Tibial nerve (tissue), 4 donors: ENCODE data around the gene TESK1. TPM values are rescaled to one million over a fixed set of nuclear protein-coding genes. Genes with fewer than 3 reads are reported as not detected.
A peak's percentile ranks its signal among the peaks of the same experiment; 100 is the strongest.

Experiments used
- DNase-seq, 2 donors: peaks; one replicate each; pipeline ENCODE4 v3.0.0-alpha.2; 2019; ENCODE audit warnings: low spot score in 2 of 2
- H3K27ac ChIP-seq, 4 donors: fragments of 200-600 bp; sonication (generic) in 3 of 4; one replicate each; pipeline ENCODE4 v1.5.1; 2017 to 2019; ENCODE audit warnings: mild to moderate bottlenecking in 1 of 4
- H3K27me3 ChIP-seq, 2 donors: fragments of 200-600 bp; sonication (generic) in 1 of 2; one replicate each; pipeline versions ENCODE4 v1.5.1 to v1.6.0; 2017 to 2019
- H3K36me3 ChIP-seq, 3 donors: fragments of 200-600 bp; sonication (generic); one replicate each; pipeline ENCODE4 v1.5.1; 2018 to 2019
- H3K4me1 ChIP-seq, 4 donors: fragments of 200-600 bp; sonication (generic) in 3 of 4; one replicate each; pipeline ENCODE4 v1.5.1; 2017 to 2019
- H3K4me3 ChIP-seq, 4 donors: fragments of 200-600 bp; sonication (generic) in 3 of 4; one replicate each; pipeline ENCODE4 v1.5.1; 2017 to 2019; ENCODE audit warnings: mild to moderate bottlenecking in 1 of 4, moderate library complexity in 1 of 4
- H3K9me3 ChIP-seq, 4 donors: fragments of 200-600 bp; sonication (generic) in 3 of 4; one replicate each; pipeline ENCODE4 v1.5.1; 2017 to 2019
- EP300 ChIP-seq, 2 donors: sonication (generic); formaldehyde crosslinking; IDR thresholded peaks; one replicate each; pipeline ENCODE4 v1.6.1; 2017; ENCODE audit warnings: antibody characterized with exemption in 2 of 2, mild to moderate bottlenecking in 1 of 2
- POLR2A ChIP-seq, 2 donors: fragments of 450-650 bp; IDR thresholded peaks; one replicate each; pipeline ENCODE4 v1.6.1; 2017; ENCODE audit warnings: antibody characterized with exemption in 2 of 2, mild to moderate bottlenecking in 2 of 2, moderate library complexity in 2 of 2
- WGBS, 2 donors: methylation state at CpG; one replicate each; pipeline ENCODE4 v1.1.5; 2018; 5-methylcytosine and 5-hydroxymethylcytosine counted together
- total RNA-seq, 4 donors: library from RNA; depleted of rRNA; stranded (reverse); fragments of >200 nt; gene quantifications; one replicate each; pipeline ENCODE4 v1.1.0, GENCODE V29; 2016
- TF ChIP-seq, protein P1 (sequence below), 5 experiments: fragments of 200-600 bp in 3 of 5; fragments of 450-650 bp in 2 of 5; sonication (generic) in 3 of 5; IDR thresholded peaks; one replicate each; pipeline ENCODE4 v1.5.1; 2016 to 2019; ENCODE audit warnings: antibody characterized with exemption in 5 of 5, mild to moderate bottlenecking in 3 of 5, moderate library complexity in 2 of 5

Gene TESK1
- total RNA-seq, 4 donors from 2014 or later: 29.3 to 40.0 (median 35.6) TPM

- Histone ChIP-seq H3K27ac (peak overlapping the region in 1 of 4 donors; percentile 97), H3K4me1 (peaks cover 0 to 36% (median 22%) of the 10 kb centered on the region in 4 donors), H3K9me3 (no peaks in the 10 kb centered on the region), H3K27me3 (no peaks in the 10 kb centered on the region), H3K4me3 (peak overlapping the region in 1 of 4 donors; percentile 82), H3K36me3 (peaks cover 0 to 39% (median 6%) of the 10 kb centered on the region in 3 donors)
- DNase-seq: no peak
- TF ChIP-seq POLR2A (IDR thresholded peaks at IDR 0.05): no peak
- TF ChIP-seq, protein P1, sequence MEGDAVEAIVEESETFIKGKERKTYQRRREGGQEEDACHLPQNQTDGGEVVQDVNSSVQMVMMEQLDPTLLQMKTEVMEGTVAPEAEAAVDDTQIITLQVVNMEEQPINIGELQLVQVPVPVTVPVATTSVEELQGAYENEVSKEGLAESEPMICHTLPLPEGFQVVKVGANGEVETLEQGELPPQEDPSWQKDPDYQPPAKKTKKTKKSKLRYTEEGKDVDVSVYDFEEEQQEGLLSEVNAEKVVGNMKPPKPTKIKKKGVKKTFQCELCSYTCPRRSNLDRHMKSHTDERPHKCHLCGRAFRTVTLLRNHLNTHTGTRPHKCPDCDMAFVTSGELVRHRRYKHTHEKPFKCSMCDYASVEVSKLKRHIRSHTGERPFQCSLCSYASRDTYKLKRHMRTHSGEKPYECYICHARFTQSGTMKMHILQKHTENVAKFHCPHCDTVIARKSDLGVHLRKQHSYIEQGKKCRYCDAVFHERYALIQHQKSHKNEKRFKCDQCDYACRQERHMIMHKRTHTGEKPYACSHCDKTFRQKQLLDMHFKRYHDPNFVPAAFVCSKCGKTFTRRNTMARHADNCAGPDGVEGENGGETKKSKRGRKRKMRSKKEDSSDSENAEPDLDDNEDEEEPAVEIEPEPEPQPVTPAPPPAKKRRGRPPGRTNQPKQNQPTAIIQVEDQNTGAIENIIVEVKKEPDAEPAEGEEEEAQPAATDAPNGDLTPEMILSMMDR (IDR thresholded peaks at IDR 0.05): no peak
- TF ChIP-seq EP300 (IDR thresholded peaks at IDR 0.05): no peak
- WGBS, 2 donors: 81 to 86% methylated on average over 7 of the region's 7 CpGs
Measured at GRCh38 chr9:35606726-35607125, 1.7 kb downstream of the TESK1 start.

GRCh38 chr9:35608221-35608620 is 3.2 kb downstream of the TESK1 start:
- H3K9me3 ChIP-seq: no peaks in the 10 kb centered on the region
- peak overlapping the region in 1 of 4 donors; percentile 60 for H3K27ac ChIP-seq
- DNase-seq: no peak
- H3K36me3 ChIP-seq: peaks cover 0 to 39% (median 6%) of the 10 kb centered on the region in 3 donors
- 79 to 85% methylated on average over 7 of the region's 7 CpGs for WGBS, 2 donors
- no peak overlapping the region for H3K4me3 ChIP-seq
- peaks cover 0 to 30% (median 15%) of the 10 kb centered on the region in 4 donors for H3K4me1 ChIP-seq
- no peaks in the 10 kb centered on the region for H3K27me3 ChIP-seq
- TF ChIP-seq EP300 (IDR thresholded peaks at IDR 0.05) (no peak), POLR2A (IDR thresholded peaks at IDR 0.05) (no peak)
- TF ChIP-seq, protein P1 (IDR thresholded peaks at IDR 0.05): no peak

GRCh38 chr9:35609001-35609819 is 4.1 kb downstream of the TESK1 start:
- peaks cover 0 to 25% (median 11%) of the 10 kb centered on the region in 4 donors for H3K4me1 ChIP-seq
- peak overlapping the region in 3 of 4 donors; percentile 27 to 60 (median 50) for H3K27ac ChIP-seq
- H3K9me3 ChIP-seq: no peaks in the 10 kb centered on the region
- 53 to 84% methylated on average over 15 to 23 of the region's 31 CpGs for WGBS, 2 donors
- H3K27me3 ChIP-seq: no peaks in the 10 kb centered on the region
- H3K36me3 ChIP-seq: peaks cover 0 to 39% (median 6%) of the 10 kb centered on the region in 3 donors
- TF ChIP-seq, protein P1 (IDR thresholded peaks at IDR 0.05): no peak
- TF ChIP-seq POLR2A (IDR thresholded peaks at IDR 0.05) (no peak), EP300 (IDR thresholded peaks at IDR 0.05) (no peak)
- H3K4me3 ChIP-seq: no peak overlapping the region
- DNase-seq: no peak

- H3K27me3 ChIP-seq: no peaks in the 10 kb centered on the region
Measured at GRCh38 chr9:35609820-35610163, 4.7 kb downstream of the TESK1 start.

More at GRCh38 chr9:35609820-35610163, 4.7 kb downstream of the TESK1 start:
- peaks cover 0 to 39% (median 6%) of the 10 kb centered on the region in 3 donors for H3K36me3 ChIP-seq
- WGBS, 2 donors: 69 to 82% methylated on average over 13 of the region's 13 CpGs
- no peak for DNase-seq
- no peak overlapping the region for H3K4me3 ChIP-seq
- TF ChIP-seq POLR2A (IDR thresholded peaks at IDR 0.05): no peak
- no peak for TF ChIP-seq EP300 (IDR thresholded peaks at IDR 0.05)
- TF ChIP-seq, protein P1 (IDR thresholded peaks at IDR 0.05): no peak
- H3K9me3 ChIP-seq: no peaks in the 10 kb centered on the region
- peak overlapping the region in 3 of 4 donors; percentile 27 to 60 (median 50) for H3K27ac ChIP-seq
- peaks cover 0 to 25% (median 11%) of the 10 kb centered on the region in 4 donors for H3K4me1 ChIP-seq
